ENCODE results near the gene SUV39H2. TPM values are rescaled to one million over a fixed set of nuclear protein-coding genes. Genes with fewer than 3 reads are reported as not detected.
"Not testable (repeated sequence)": the region's sequence is repeated elsewhere in the genome, so short reads cannot be mapped to it uniquely, and the experiment has no call there.

The SUV39H2 gene
- total and polyA plus RNA-seq, 5 donors, result 1.7 to 7.3 (median 4.4) TPM

DNA sequence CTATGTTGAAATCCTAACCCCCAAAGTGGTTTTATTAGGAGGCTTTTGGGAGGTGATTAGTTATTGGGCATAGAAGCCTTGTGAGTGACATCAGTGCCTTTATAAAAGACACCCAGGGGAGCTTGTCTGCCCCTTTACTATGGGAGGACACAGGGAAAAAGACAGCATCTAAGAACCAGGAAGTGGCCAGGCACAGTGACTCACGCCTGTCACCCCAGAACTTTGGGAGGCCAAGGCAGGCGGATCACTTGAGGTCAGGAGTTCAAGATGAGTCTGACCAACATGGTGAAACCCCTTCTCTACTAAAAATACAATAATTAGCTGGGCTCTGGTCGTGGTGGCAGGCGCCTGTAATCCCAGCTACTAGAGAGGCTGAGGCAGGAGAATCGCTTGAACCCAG is 60.3 kb downstream of the SUV39H2 start:
- H3K27me3 ChIP-seq (ENCODE audit: control insufficient read depth, insufficient read depth); DNase-seq; H3K9me3 ChIP-seq (ENCODE audit: control insufficient read depth, low read length); H3K4me1 ChIP-seq (ENCODE audit: control insufficient read depth, insufficient read depth, low read length); ATAC-seq; intact Hi-C loops (cut with DNase I); H3K27ac ChIP-seq (ENCODE audit: low read length); H3K4me3 ChIP-seq (ENCODE audit: low read length): not testable (repeated sequence)
- WGBS, result 72% methylated on average over 4 of the region's 5 CpGs

GRCh38 chr10:14942147-14942949 is 63.7 kb downstream of the SUV39H2 start:
- H3K27ac ChIP-seq (ENCODE audit: low read length); H3K27me3 ChIP-seq (ENCODE audit: control insufficient read depth, insufficient read depth); H3K4me1 ChIP-seq (ENCODE audit: control insufficient read depth, insufficient read depth, low read length); DNase-seq; H3K9me3 ChIP-seq (ENCODE audit: control insufficient read depth, low read length); ATAC-seq; intact Hi-C loops (cut with DNase I); H3K4me3 ChIP-seq (ENCODE audit: low read length): not testable (repeated sequence)
- WGBS, result 92% methylated on average over 17 of the region's 17 CpGs

GRCh38 chr10:14942950-14943338 is 64.3 kb downstream of the SUV39H2 start:
- ATAC-seq; DNase-seq; H3K4me3 ChIP-seq (ENCODE audit: low read length); H3K9me3 ChIP-seq (ENCODE audit: control insufficient read depth, low read length); H3K27me3 ChIP-seq (ENCODE audit: control insufficient read depth, insufficient read depth); intact Hi-C loops (cut with DNase I); H3K4me1 ChIP-seq (ENCODE audit: control insufficient read depth, insufficient read depth, low read length); H3K27ac ChIP-seq (ENCODE audit: low read length): not testable (repeated sequence)
- 96% methylated on average over 7 of the region's 7 CpGs for WGBS

DNA sequence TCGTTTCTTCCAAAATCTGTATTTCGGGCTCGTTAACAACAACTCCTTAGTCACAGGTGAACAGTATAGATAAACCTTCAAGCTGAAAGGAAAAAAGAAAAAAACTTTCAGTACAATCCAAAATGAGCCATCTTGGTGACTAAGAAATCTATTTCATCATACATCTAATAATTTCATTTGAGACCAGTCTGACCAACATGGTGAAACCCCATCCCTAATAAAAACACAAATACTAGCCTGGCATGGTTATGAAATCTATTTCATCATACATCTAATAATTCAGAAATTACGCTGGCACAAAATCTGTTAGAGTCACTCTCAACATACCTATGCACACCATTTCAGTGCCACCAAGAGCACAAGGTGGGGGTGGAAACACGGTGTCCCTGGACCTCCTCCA is 66.4 kb downstream of the SUV39H2 start:
- DNase-seq (no peak), ATAC-seq (no peak)
- Histone ChIP-seq H3K27ac (ENCODE audit: low read length) (no peak overlapping the region), H3K27me3 (ENCODE audit: control insufficient read depth, insufficient read depth) (no peaks in the 10 kb centered on the region), H3K4me1 (ENCODE audit: control insufficient read depth, insufficient read depth, low read length) (no peaks in the 10 kb centered on the region), H3K9me3 (ENCODE audit: control insufficient read depth, low read length) (no peaks in the 10 kb centered on the region), H3K4me3 (ENCODE audit: low read length) (no peak overlapping the region)
- WGBS, result 95% methylated on average over 5 of the region's 5 CpGs
- intact Hi-C loops (cut with DNase I), result no loop called here

GRCh38 chr10:14947268-14947667 is 68.6 kb downstream of the SUV39H2 start:
- WGBS, result 96% methylated on average over 1 of the region's 1 CpG
- intact Hi-C loops (cut with DNase I), result no loop called here
- no peaks in the 10 kb centered on the region for H3K9me3 ChIP-seq (ENCODE audit: control insufficient read depth, low read length)
- H3K27ac ChIP-seq (ENCODE audit: low read length), result no peak overlapping the region
- no peak for DNase-seq
- ATAC-seq, result no peak
- no peak overlapping the region for H3K4me3 ChIP-seq (ENCODE audit: low read length)
- no peaks in the 10 kb centered on the region for H3K4me1 ChIP-seq (ENCODE audit: control insufficient read depth, insufficient read depth, low read length)
- H3K27me3 ChIP-seq (ENCODE audit: control insufficient read depth, insufficient read depth), result no peaks in the 10 kb centered on the region

DNA sequence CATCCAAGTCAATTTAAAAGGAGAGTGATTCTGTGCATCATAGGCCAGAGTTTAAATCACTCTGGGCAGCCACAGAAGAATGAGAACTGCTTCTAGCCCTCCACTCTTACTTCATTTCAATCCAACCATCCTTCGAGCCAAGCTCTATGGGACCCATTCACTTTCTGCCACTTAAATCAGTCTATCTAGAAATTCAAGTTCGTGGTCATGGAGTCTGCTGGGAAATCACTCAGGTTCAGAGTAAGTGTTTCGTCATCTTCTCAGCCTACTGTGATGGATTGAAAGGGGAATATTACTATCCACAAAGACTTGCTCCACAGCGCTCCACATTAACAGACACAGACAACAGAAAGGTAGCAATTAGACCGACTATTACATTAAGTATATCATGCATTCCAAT is 70.6 kb downstream of the SUV39H2 start:
- ATAC-seq (no peak), DNase-seq (no peak)
- 92% methylated on average over 5 of the region's 5 CpGs for WGBS
- intact Hi-C loops (cut with DNase I), result no loop called here
- Histone ChIP-seq H3K4me3 (ENCODE audit: low read length) (no peak overlapping the region), H3K4me1 (ENCODE audit: control insufficient read depth, insufficient read depth, low read length) (peaks cover 4% of the 10 kb centered on the region), H3K27me3 (ENCODE audit: control insufficient read depth, insufficient read depth) (no peaks in the 10 kb centered on the region), H3K27ac (ENCODE audit: low read length) (no peak overlapping the region), H3K9me3 (ENCODE audit: control insufficient read depth, low read length) (no peaks in the 10 kb centered on the region)

GRCh38 chr10:14952851-14953423 is 74.3 kb downstream of the SUV39H2 start:
- intact Hi-C loops (cut with DNase I), result loop anchor here in 1 of 4 donors (10.0 kb wide), 2 partner anchors 108 to 142 kb away; partner anchors contain the start of gene RPP38
- Histone ChIP-seq H3K27me3 (ENCODE audit: control insufficient read depth, insufficient read depth) (no peaks in the 10 kb centered on the region), H3K4me3 (ENCODE audit: low read length) (peak overlapping the region; percentile 83), H3K9me3 (ENCODE audit: control insufficient read depth, low read length) (no peaks in the 10 kb centered on the region), H3K4me1 (ENCODE audit: control insufficient read depth, insufficient read depth, low read length) (peaks cover 4% of the 10 kb centered on the region), H3K27ac (ENCODE audit: low read length) (peak overlapping the region; percentile 96)
- 23% methylated on average over 10 of the region's 10 CpGs for WGBS
- no peak for DNase-seq
- no peak for ATAC-seq

GRCh38 chr10:14953424-14954000 is 74.8 kb downstream of the SUV39H2 start:
- peaks cover 4% of the 10 kb centered on the region for H3K4me1 ChIP-seq (ENCODE audit: control insufficient read depth, insufficient read depth, low read length)
- no peaks in the 10 kb centered on the region for H3K27me3 ChIP-seq (ENCODE audit: control insufficient read depth, insufficient read depth)
- WGBS, result under 1% methylated on average over 32 of the region's 32 CpGs
- intact Hi-C loops (cut with DNase I), result loop anchor here in 1 of 4 donors (10.0 kb wide), 2 partner anchors 109 to 141 kb away; partner anchors contain the start of gene RPP38
- H3K27ac ChIP-seq (ENCODE audit: low read length), result peak overlapping the region; percentile 96
- no peaks in the 10 kb centered on the region for H3K9me3 ChIP-seq (ENCODE audit: control insufficient read depth, low read length)
- peak overlapping the region; percentile 83 for H3K4me3 ChIP-seq (ENCODE audit: low read length)
- DNase-seq (peak in 2 of 3 donors; percentile 59 to 77), ATAC-seq (peak; percentile 71 to 73)

Other genes with a start within 250 kb of the SUV39H2 start
- 10 to 100 TPM in 2 of 4 donors, 1 to 10 TPM in 2; 7.5 to 18.7 (median 10.0) TPM for gene FAM107B, start 104.0 kb upstream of the SUV39H2 start, total RNA-seq
- 4.3 TPM for gene FAM107B, start 104.0 kb upstream of the SUV39H2 start, polyA plus RNA-seq
- gene CDNF, start 40.8 kb upstream of the SUV39H2 start, total RNA-seq, result 1 to 10 TPM; 1.9 to 6.7 (median 2.6) TPM
- 4.5 TPM for gene CDNF, start 40.8 kb upstream of the SUV39H2 start, polyA plus RNA-seq
- 10 to 100 TPM in 1 of 4 donors, 1 to 10 TPM in 3; 7.4 to 10.0 (median 8.9) TPM for gene HSPA14, start 40.6 kb upstream of the SUV39H2 start, total RNA-seq
- gene HSPA14, start 40.6 kb upstream of the SUV39H2 start, polyA plus RNA-seq, result 9.5 TPM
- gene MSANTD7, start 40.6 kb upstream of the SUV39H2 start, total RNA-seq, result 1 to 10 TPM; 4.6 to 6.1 (median 5.4) TPM
- gene MSANTD7, start 40.6 kb upstream of the SUV39H2 start, polyA plus RNA-seq, result 2.5 TPM
- 1 to 10 TPM; 3.8 to 4.6 (median 4.3) TPM for gene DCLRE1C, start 75.2 kb downstream of the SUV39H2 start, total RNA-seq
- gene DCLRE1C, start 75.2 kb downstream of the SUV39H2 start, polyA plus RNA-seq, result 2.2 TPM
- gene MEIG1, start 80.5 kb downstream of the SUV39H2 start, total RNA-seq, result not detected
- gene MEIG1, start 80.5 kb downstream of the SUV39H2 start, polyA plus RNA-seq, result 0.34 TPM
- under 1 TPM in 1 of 4 donors, not detected in 3; 0.51 TPM for gene OLAH, start 165.1 kb downstream of the SUV39H2 start, total RNA-seq
- 0.16 TPM for gene OLAH, start 165.1 kb downstream of the SUV39H2 start, polyA plus RNA-seq
- not detected for gene ACBD7, start 209.9 kb downstream of the SUV39H2 start, total RNA-seq
- gene ACBD7, start 209.9 kb downstream of the SUV39H2 start, polyA plus RNA-seq, result not detected
- 10 to 100 TPM in 1 of 4 donors, 1 to 10 TPM in 3; 8.3 to 12.2 (median 9.8) TPM for gene RPP38, start 218.5 kb downstream of the SUV39H2 start, total RNA-seq
- gene RPP38, start 218.5 kb downstream of the SUV39H2 start, polyA plus RNA-seq, result 12.7 TPM

Data from right cardiac atrium (tissue), 5 donors.